Common myeloid progenitor, CD34-positive (primary cell): ENCODE results near the gene NELL2.

Experiments used
- CTCF ChIA-PET: fragments of 350-600 bp; sonication (Branson Sonifier 250); formaldehyde crosslinking; loops from one replicate; lab custom pipeline; 2021; ENCODE audit warnings: antibody characterized with exemption; lab: Charles Lee
- POLR2A ChIA-PET: fragments of 350-600 bp; sonication (Branson Sonifier 250); formaldehyde crosslinking; loops from one replicate; lab custom pipeline; 2021; ENCODE audit warnings: antibody characterized with exemption; lab: Charles Lee
- DNase-seq, 3 donors: peaks; one replicate each; pipeline versions ENCODE4 v3.0.0 to v3.0.0-alpha.2; 2013
- H3K27ac ChIP-seq, 2 experiments: 1 replicate in 1 of 2; 2 replicates in 1 of 2; pipeline ENCODE4 v1.7.0; 2013; ENCODE audit warnings: inconsistent platforms in 2 of 2, low read length in 2 of 2, mild to moderate bottlenecking in 2 of 2, low read depth in 1 of 2, moderate library complexity in 1 of 2; ENCODE audit not compliant: severe bottlenecking in 2 of 2, insufficient read depth in 1 of 2, poor library complexity in 1 of 2
- H3K27me3 ChIP-seq, 5 experiments: replicated peaks in 2 of 5; 1 replicate in 3 of 5; 2 replicates in 2 of 5; pipeline versions ENCODE4 v1.6.1 to v1.7.0; 2013; ENCODE audit warnings: low read length in 4 of 5, mild to moderate bottlenecking in 2 of 5, moderate library complexity in 2 of 5, inconsistent platforms in 1 of 5; ENCODE audit not compliant: insufficient read depth in 5 of 5, control insufficient read depth in 4 of 5
- H3K36me3 ChIP-seq, 4 experiments: 1 replicate in 2 of 4; 2 replicates in 2 of 4; pipeline versions ENCODE4 v1.6.1 to v1.7.0; 2013; ENCODE audit warnings: low read length in 3 of 4, control low read depth in 1 of 4, mild to moderate bottlenecking in 1 of 4; ENCODE audit not compliant: control insufficient read depth in 4 of 4, insufficient read depth in 4 of 4
- H3K4me1 ChIP-seq, 4 experiments: 1 replicate in 3 of 4; 2 replicates in 1 of 4; pipeline versions ENCODE4 v1.6.1 to v1.7.1; 2013; ENCODE audit warnings: low read length in 3 of 4, mild to moderate bottlenecking in 3 of 4, control low read depth in 1 of 4, inconsistent platforms in 1 of 4, moderate library complexity in 1 of 4; ENCODE audit not compliant: control insufficient read depth in 4 of 4, insufficient read depth in 4 of 4; ENCODE audit errors: control extremely low read depth in 1 of 4
- H3K4me3 ChIP-seq, 7 experiments: 1 replicate in 4 of 7; 2 replicates in 3 of 7; pipeline versions ENCODE4 v1.5.1 to v1.7.0; 2013; ENCODE audit warnings: mild to moderate bottlenecking in 7 of 7, low read length in 6 of 7, moderate library complexity in 6 of 7, inconsistent platforms in 2 of 7, low read depth in 2 of 7, control low read depth in 1 of 7; ENCODE audit not compliant: insufficient read depth in 4 of 7, control insufficient read depth in 1 of 7; ENCODE audit errors: extremely low read depth in 1 of 7
- H3K9me3 ChIP-seq, 5 experiments: 1 replicate in 4 of 5; 2 replicates in 1 of 5; pipeline versions ENCODE4 v1.6.1 to v1.7.1; 2013; ENCODE audit warnings: low read length in 4 of 5, mild to moderate bottlenecking in 2 of 5, inconsistent platforms in 1 of 5, low read depth in 1 of 5, moderate library complexity in 1 of 5; ENCODE audit not compliant: control insufficient read depth in 4 of 5, insufficient read depth in 2 of 5; ENCODE audit errors: control extremely low read depth in 1 of 5
- WGBS: methylation state at CpG from one replicate; pipeline ENCODE4 v1.1.5; 2013; ENCODE audit not compliant: insufficient coverage; 5-methylcytosine and 5-hydroxymethylcytosine counted together

The NELL2 gene

DNA sequence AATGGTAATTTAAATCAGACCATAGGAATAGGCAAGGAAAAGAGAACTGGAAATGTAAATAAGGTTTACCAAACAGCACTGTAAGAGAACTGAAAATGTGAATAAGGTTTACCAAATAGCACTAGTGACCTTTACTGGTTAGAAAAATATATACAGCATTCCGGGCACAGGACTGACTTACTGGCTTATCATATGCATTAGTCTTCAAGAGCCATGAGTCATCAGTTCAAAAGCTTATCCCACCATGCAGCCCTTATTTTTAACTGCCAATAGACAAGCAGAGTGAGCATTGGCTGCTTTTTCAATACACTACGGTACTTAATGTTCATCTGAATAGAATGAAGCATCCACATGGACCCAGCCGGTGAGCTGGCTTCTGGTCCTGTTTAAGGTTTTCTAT is 13.0 kb upstream of the NELL2 start:
- no peaks in the 10 kb centered on the region for H3K27me3 ChIP-seq
- no peaks in the 10 kb centered on the region for H3K36me3 ChIP-seq
- DNase-seq = no peak
- no peak overlapping the region for H3K4me3 ChIP-seq
- peaks cover 0 to 3% (median 0%) of the 10 kb centered on the region in 5 experiments for H3K9me3 ChIP-seq
- ChIA-PET POLR2A (no interaction called here), CTCF (no interaction called here)
- 93% methylated on average over 3 of the region's 3 CpGs for WGBS
- H3K27ac ChIP-seq = no peak overlapping the region
- no peaks in the 10 kb centered on the region for H3K4me1 ChIP-seq

DNA sequence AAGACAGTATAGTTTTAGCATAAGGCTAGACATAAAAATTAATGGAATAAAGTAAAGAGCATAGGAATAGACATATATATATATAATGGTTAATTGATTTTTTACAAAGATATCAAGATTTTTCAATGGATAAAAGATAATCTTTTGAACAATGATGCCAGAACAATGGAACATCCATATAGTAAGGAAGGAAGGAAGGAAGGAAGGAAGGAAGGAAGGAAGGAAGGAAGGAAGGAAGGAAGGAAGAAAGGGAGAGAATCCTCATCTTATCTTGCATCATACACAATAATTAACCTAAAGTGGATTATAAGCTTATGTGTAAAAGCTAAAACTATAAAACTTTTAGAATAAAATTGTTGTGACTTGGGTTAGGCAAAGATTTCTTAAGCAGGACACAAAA is 9.8 kb upstream of the NELL2 start:
- no peaks in the 10 kb centered on the region for H3K36me3 ChIP-seq
- POLR2A ChIA-PET = interaction anchor here (0.6 kb wide), 1 partner anchor 72 kb away, joined by 3 read pairs; no protein-coding TSS in a partner anchor
- no peak overlapping the region for H3K4me3 ChIP-seq
- no peak overlapping the region for H3K27ac ChIP-seq
- H3K4me1 ChIP-seq = no peaks in the 10 kb centered on the region
- CTCF ChIA-PET = interaction anchor here (1.3 kb wide), 1 partner anchor 110 kb away, joined by 3 read pairs; no protein-coding TSS in a partner anchor
- H3K9me3 ChIP-seq = peaks cover 0 to 11% (median 5%) of the 10 kb centered on the region in 5 experiments
- no peak for DNase-seq
- H3K27me3 ChIP-seq = no peaks in the 10 kb centered on the region

DNA sequence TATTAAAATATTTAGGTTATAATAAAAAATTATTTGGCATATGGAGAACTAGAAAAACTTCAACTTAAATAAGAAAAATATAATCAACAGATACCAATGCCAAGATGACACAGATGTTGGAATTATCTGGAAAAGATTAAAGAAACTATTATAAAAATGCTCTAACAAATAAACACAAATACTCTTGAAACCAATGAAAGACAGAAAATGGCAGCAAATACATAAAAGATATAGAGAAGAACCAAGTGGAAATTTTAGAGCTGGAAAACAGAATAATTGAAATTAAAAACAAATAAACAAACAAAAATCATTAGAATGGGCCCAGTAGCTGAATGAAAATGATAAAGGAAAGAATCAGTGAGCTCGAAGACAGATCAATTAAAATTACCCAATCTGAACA is 5.1 kb upstream of the NELL2 start:
- Histone ChIP-seq H3K36me3 (no peaks in the 10 kb centered on the region), H3K4me3 (no peak overlapping the region), H3K27ac (no peak overlapping the region), H3K4me1 (peaks cover 0 to 9% (median 7%) of the 10 kb centered on the region in 4 experiments), H3K9me3 (peaks cover 0 to 30% (median 9%) of the 10 kb centered on the region in 5 experiments), H3K27me3 (peaks cover 4 to 22% (median 11%) of the 10 kb centered on the region in 5 experiments)
- POLR2A ChIA-PET = no interaction called here
- DNase-seq = no peak
- CTCF ChIA-PET = no interaction called here
- no CpG with 5 or more reads among the region's 1 CpG for WGBS

DNA sequence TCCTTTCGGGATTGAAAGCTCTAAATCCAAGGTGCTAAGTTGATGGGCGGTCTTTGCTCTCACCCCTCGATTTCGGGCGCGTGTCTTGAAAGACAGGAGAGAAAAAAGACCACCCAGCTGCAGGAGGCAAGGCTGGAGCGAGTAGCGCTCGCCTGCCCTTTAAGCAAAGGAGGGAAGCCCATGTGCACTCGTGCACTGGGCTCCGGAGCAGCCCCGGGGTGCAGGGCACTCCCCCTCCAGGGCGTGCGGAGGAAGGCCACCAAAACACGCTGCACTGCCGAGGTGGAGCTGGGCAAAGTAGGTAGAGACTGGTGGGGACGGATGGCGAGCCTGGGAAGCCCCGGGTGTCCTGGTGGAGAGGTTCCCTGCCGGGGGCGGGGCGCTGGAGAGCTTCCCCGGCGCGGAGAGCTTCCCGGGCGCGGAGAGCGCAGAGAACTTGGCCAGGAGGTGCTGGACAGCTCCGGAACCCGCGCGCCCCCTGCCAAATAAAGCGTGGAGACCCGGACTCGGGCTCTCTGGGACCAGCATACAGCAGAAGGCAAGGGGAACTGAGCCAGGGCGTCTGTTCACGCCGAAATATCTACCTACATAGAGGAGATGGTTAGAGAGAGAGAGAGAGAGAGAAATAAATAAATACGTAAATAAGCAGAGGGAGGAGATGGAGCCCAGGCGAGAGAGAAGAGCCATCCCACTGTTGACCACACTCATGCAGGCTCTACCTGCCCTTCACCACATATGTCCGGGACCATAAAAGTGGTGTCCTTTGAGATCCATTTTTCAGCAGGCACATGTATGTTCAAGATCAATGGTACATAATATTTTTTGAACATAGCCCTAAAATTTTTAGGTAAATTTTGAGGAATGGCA is 662 bp upstream of the NELL2 start:
- 2% methylated on average over 36 of the region's 42 CpGs for WGBS
- POLR2A ChIA-PET = no interaction called here
- Histone ChIP-seq H3K36me3 (no peaks in the 10 kb centered on the region), H3K9me3 (peaks cover 0 to 26% (median 5%) of the 10 kb centered on the region in 5 experiments), H3K27ac (no peak overlapping the region), H3K4me1 (peaks cover 0 to 23% (median 16%) of the 10 kb centered on the region in 4 experiments), H3K27me3 (peaks cover 8 to 55% (median 33%) of the 10 kb centered on the region in 5 experiments), H3K4me3 (peak overlapping the region; percentile 21 to 79 (median 58))
- DNase-seq = peak in 2 of 3 donors; percentile 30 to 46
- CTCF ChIA-PET = interaction anchor here (1.4 kb wide), 1 partner anchor 9 kb away, joined by 3 read pairs; no protein-coding TSS in a partner anchor

DNA sequence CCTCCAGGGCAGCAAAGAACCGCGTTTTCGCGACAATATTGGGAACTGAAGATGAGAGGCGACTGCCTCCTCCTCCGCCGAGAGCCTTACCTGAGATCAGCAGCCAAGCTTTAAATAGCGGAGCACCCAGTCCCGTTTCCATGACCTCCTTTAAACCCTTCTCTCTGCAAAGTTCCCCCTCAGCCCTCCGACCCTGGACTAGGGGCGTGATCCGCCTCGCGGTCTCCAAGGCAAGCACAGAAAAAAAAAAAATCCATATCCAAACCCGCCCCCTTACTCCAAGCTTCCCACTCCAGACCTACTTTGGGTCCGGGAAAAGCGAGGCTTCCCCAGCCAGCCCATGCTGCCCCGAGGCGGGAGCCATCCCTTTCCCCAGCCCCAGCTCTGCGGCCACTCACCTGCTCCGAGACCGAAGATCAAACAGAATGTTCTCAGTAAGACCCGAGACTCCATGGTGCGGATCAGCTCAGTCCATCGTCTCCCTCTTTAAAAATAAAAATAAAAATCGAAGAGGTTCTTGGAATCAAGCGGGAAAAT is 630 bp downstream of the NELL2 start:
- peaks cover 0 to 15% (median 2%) of the 10 kb centered on the region in 5 experiments for H3K9me3 ChIP-seq
- DNase-seq = peak in 2 of 3 donors; percentile 2 to 4
- ChIA-PET POLR2A (no interaction called here), CTCF (no interaction called here)
- peak overlapping the region in 6 of 7 experiments; percentile 37 to 79 (median 60) for H3K4me3 ChIP-seq
- H3K36me3 ChIP-seq = no peaks in the 10 kb centered on the region
- peaks cover 0 to 23% (median 16%) of the 10 kb centered on the region in 4 experiments for H3K4me1 ChIP-seq
- no peak overlapping the region for H3K27ac ChIP-seq
- 3% methylated on average over 21 of the region's 27 CpGs for WGBS
- peaks cover 8 to 57% (median 36%) of the 10 kb centered on the region in 5 experiments for H3K27me3 ChIP-seq

DNA sequence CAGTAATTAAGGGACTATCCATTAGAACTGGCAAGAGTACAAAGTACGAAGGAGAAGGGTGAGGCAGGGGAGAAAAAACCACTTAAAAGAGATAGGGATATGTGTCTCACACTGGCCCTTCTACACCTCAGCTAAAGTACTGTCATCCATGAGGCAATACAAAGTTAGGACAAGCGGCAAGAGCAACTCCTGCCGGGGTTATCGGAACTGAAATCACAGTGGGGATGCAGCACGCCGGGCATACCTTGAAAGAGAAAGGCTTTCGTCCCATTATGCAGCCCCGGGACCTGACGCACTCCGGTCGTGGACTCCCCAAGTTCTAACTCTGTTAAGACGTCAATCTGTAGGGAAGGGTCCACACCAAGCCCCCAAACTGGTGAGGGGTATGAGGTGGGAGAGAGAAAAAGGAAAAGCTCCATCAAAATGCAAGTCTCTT is 1.1 kb downstream of the NELL2 start:
- peak in 2 of 3 donors; percentile 3 to 10 for DNase-seq

More for the DNA sequence above, 1.1 kb downstream of the NELL2 start:
- Histone ChIP-seq H3K4me1 (peaks cover 0 to 23% (median 16%) of the 10 kb centered on the region in 4 experiments), H3K4me3 (peak overlapping the region in 5 of 7 experiments; percentile 37 to 79 (median 62)), H3K27me3 (peaks cover 8 to 57% (median 36%) of the 10 kb centered on the region in 5 experiments), H3K36me3 (no peaks in the 10 kb centered on the region), H3K27ac (no peak overlapping the region), H3K9me3 (peaks cover 0 to 11% (median 1%) of the 10 kb centered on the region in 5 experiments)
- WGBS = 3% methylated on average over 10 of the region's 12 CpGs
- ChIA-PET CTCF (interaction anchor here (1.6 kb wide), 1 partner anchor 12 kb away, joined by 6 read pairs; no protein-coding TSS in a partner anchor), POLR2A (no interaction called here)
